ENCODE results near the gene CTRB2.
"Not testable (repeated sequence)": the region's sequence is repeated elsewhere in the genome, so short reads cannot be mapped to it uniquely, and the experiment has no call there.

CTRB2 gene

GRCh38 chr16:75227361-75228142 is 20.6 kb upstream of the CTRB2 start:
- no peak for ATAC-seq
- no peak for DNase-seq

- ATAC-seq (no peak), DNase-seq (no peak)
These were observed 19.8 kb upstream of the CTRB2 start for GRCh38 chr16:75226550-75227360.

DNA sequence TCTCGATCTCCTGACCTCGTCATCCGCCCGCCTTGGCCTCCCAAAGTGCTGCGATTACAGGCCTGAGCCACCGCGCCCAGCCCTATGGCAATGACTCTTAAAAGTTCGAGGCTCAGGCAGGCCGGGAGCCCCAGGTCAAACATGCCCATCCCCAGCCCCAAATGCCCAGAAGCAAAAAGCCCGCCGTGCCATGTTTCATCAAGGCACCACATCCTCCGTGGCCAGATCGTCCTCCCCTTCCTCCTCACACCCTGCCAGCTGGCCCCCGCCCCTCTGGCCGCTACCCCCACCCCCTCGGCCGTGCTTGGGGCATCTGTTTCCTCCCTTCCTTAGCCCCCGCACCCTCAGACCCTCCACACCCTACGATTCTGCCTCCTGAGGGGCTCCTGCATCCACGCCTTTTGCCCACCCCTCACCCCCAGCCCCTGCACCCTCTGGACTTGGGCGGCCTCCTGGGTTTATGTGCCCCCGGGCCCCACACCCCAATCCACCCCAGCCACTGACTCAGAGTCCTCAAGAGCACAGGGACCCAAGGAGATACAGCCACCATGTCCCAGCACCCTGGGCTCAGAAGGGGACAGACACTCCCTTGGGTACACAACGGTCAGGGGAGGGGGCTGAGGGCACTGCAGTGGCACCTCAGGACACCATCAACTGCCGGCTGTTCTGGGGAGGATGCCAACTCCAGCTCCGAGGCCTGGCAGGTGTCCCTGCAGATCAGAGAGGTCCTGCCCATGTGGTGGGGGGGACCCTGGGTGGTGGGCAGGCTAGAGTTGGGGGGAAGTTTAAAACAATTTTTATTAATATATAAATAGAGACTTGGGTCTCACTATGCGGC is 18.9 kb upstream of the CTRB2 start:
- DNase-seq (no peak), ATAC-seq (no peak)

DNA sequence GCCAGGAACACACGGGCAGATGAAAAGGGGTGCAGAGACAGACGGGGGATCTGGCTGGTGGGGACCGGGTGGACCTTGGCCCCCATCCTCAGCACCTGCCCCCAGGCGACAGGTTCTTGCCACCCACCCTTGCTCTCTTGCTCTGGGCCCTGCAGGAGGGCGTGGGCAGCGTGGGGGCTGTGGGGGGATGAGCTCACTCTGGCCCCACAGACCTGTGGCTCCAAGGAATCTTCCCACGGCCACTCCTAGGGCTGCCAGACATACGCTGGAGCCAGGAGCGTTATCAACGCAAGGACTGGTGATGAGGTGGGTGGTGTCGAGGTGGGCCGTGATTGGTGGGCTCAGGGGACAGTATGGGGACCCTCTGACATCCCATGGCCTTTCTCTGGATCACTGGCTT is 18.1 kb upstream of the CTRB2 start:
- no peak for DNase-seq

GRCh38 chr16:75224306-75225082 is 17.5 kb upstream of the CTRB2 start:
- ATAC-seq = no peak

More for the DNA sequence above, 18.1 kb upstream of the CTRB2 start:
- no peak for ATAC-seq

GRCh38 chr16:75223129-75223528 is 16.2 kb upstream of the CTRB2 start:
- not testable (repeated sequence) for DNase-seq, ATAC-seq

More at GRCh38 chr16:75224306-75225082, 17.5 kb upstream of the CTRB2 start:
- DNase-seq = no peak

- DNase-seq (no peak), ATAC-seq (no peak)
These were observed 15.4 kb upstream of the CTRB2 start for GRCh38 chr16:75222271-75222783.

GRCh38 chr16:75219838-75220237 is 12.9 kb upstream of the CTRB2 start:
- ATAC-seq (no peak), DNase-seq (no peak)

DNA sequence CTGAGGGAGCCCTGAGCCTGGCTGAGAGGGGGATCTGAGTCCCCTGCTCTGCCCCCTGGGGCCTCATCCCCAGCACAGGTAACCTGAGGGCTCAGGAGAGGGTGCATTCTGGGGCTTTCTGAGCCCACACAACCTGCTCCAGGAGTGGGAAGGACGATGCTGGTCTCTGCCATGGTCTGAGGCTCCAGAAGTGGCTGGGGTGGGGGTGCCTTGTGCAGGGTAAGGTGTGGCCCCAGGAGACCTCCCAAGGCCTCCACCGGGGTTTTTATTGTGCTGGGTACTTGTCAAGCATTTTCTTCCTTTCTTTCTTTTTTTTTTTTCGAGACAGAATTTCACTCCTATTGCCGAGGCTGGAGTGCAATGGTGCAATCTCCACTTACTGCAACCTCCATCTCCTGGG is 12.1 kb upstream of the CTRB2 start:
- DNase-seq (no peak), ATAC-seq (no peak)

DNA sequence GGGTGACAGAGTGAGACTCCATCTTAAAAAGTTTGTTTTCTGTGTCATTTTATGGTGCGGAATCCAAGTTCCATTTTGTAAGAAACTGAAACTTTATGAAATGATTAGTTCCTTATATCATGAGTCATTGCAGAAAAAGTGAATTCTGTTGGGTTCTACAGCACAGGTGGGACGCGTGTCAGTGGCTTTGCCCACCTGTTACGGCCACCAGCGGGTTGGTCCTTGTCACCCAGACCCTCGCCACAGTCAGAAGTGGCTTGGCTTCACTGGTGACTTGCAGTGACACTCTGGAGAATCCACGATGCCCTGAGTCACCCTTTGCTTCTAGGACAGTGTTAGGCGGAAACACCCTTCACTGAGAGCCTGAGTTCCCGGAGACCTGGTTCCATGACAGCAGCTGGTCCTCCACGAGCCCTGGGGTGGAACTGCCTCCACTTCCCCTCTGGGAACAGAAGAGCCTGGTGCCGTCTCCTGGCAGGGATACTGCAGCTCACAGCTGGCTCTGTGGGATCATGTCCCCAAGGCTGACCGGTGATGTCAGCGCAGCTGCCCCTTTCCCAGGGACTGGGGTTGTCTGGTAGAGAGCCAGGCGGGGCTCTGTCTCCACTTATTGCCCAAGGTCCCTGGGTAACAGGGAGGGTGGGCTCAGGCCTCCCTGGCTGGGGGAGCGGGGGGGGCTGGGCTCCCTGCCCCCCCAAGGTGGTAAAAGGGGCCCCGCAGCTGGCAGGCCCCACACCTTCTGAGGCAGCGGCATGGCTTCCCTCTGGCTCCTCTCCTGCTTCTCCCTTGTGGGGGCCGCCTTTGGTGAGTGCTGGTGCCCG is 11.5 kb upstream of the CTRB2 start, which contains the start of gene CTRB1:
CTRB1 (plus strand) TSS at position 733 of the 821 bp plus-strand sequence; CDS start at position 753, 20 bp downstream.
- ATAC-seq (no peak), DNase-seq (no peak)

- no peak for DNase-seq
- ATAC-seq = no peak
These were observed 10.5 kb upstream of the CTRB2 start for GRCh38 chr16:75217389-75217851.

GRCh38 chr16:75216576-75216975 is 9.6 kb upstream of the CTRB2 start:
- ATAC-seq = no peak
- DNase-seq = no peak

DNA sequence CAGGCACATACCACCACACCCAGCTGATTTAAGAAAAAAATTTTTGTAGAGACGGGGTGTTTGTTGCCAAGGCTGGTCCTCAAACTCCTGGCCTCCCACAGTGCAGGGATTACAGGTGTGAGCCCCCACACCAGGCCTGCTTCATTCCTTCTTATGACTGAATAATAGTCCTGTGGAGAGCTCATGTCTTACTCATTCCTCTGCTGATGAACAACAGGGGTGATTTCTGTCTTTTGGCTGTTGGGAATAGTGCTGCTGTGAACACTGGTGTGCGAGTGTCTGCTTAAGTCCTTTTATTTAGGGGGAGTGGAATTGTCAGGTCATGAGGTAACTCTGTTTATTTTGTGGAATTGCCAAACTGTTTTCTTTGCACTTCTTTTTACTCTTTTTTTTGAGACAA is 9.2 kb upstream of the CTRB2 start:
- no peak for ATAC-seq
- no peak for DNase-seq

DNA sequence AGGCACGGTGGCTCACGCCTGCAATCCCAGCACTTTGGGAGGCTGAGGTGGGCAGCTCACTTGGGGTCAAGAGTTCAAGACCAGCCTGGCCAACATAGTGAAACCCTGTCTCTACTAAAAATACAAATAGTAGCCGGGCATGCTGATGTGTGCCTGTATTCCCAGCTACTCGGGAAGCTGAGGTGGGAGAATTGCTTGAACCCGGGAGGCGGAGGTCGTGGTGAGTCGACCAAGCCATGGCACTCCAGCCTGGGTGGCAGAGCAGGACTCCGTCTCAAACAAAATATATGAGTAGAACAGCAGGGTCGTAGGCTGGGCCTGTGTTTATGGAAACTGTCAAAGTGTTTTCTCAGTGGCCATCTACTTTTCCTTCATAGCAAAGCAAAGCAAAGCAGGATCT is 4.3 kb upstream of the CTRB2 start:
- not testable (repeated sequence) for ATAC-seq, DNase-seq

GRCh38 chr16:75209944-75210343 is 3.0 kb upstream of the CTRB2 start:
- no peak for ATAC-seq

GRCh38 chr16:75209514-75209913 is 2.6 kb upstream of the CTRB2 start:
- ATAC-seq, DNase-seq: not testable (repeated sequence)

More at GRCh38 chr16:75209944-75210343, 3.0 kb upstream of the CTRB2 start:
- DNase-seq = no peak

GRCh38 chr16:75208861-75209505 is 2.0 kb upstream of the CTRB2 start:
- DNase-seq (no peak), ATAC-seq (no peak)

DNA sequence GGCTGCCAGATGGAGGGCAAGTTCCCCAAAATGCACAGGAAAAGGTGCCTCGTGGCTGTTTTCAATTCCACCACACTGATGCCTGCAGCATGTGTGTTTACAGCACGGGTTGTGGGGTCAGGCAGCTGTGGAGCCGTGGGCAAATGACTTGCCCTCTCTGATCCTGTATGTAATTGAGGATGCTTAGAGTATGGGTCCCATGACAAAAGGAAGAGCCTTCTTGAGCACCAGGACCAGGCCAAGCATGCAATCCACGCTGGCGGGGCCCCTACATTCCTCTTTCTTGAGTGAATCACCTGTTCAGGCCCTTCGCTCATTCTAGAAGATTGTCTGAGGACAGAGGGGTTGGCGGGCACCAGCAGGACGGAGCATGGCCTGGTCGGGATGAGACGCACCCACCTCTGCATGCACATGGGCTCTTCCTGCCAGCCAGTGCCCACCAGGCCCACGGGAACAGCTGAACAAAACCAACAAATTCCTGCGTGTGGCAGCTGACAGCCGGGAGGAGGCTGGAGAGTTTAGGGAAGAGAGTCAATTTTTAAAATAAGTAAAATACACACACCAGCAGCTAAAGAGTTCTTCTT is 1.4 kb upstream of the CTRB2 start:
- DNase-seq (no peak), ATAC-seq (no peak)

DNA sequence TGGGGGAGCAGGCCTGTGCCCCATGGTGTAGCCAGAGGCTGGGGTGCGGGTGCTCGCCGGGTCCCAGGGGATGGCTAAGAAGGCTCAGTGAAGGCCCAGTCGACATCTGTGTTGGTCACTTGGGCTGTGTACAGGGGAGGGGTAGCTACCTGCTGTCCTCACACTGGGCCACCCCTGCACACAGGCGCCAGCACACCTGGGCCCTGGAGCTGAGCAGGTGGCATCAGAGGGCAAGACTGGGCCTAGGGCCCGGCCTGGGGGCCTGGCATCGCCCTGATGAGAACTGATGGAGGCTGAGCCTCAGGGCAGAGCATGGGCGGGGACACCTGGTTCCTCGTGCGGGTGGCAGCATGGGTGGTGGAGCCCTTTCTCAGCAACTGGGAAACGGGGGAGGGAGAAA is 870 bp upstream of the CTRB2 start:
- ATAC-seq = no peak
- DNase-seq = no peak
